ENCODE results near the gene C4orf33.
"Not testable (repeated sequence)": the region's sequence is repeated elsewhere in the genome, so short reads cannot be mapped to it uniquely, and the experiment has no call there.

The C4orf33 gene

GRCh38 chr4:129095811-129096454, at the start of gene C4orf33:
TSS of gene C4orf33 (plus strand) at chr4:129096152. CDS start at chr4:129102611, 6,459 bp downstream.
- DNase-seq (ENCODE audit: low read depth in 3 of 3), result peak; percentile 25 to 68 (median 68)

GRCh38 chr4:129059028-129059427, 36.9 kb upstream of the C4orf33 start:
- DNase-seq (ENCODE audit: low read depth in 3 of 3), result no peak

GRCh38 chr4:129062580-129062979, 33.4 kb upstream of the C4orf33 start:
- DNase-seq (ENCODE audit: low read depth in 3 of 3), result no peak

DNA sequence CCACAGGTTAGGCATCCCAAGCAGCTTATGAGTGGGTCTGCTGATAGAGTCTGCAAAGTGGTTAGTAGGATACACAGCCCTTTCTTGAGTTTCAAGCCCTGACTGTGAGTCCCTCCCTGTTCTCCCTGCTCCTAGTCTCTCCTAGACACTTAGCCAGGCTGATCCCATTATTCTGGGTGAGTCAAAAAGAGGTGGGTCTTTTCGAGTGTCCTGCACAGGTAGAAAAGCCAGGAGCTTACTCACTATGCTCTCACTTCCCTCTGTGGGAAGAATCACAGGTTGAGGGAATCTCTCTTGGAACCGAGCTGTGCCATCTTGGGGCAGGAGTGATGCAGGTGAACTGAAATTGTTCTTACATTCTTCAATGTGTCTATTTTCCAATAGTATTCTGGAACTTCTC, 32.3 kb upstream of the C4orf33 start:
- no peak for DNase-seq (ENCODE audit: low read depth in 3 of 3)

- DNase-seq (ENCODE audit: low read depth in 3 of 3), result no peak
Observed at GRCh38 chr4:129064717-129065116, 31.2 kb upstream of the C4orf33 start.

GRCh38 chr4:129069537-129069936, 26.4 kb upstream of the C4orf33 start:
- DNase-seq (ENCODE audit: low read depth in 3 of 3), result not testable (repeated sequence)

DNA sequence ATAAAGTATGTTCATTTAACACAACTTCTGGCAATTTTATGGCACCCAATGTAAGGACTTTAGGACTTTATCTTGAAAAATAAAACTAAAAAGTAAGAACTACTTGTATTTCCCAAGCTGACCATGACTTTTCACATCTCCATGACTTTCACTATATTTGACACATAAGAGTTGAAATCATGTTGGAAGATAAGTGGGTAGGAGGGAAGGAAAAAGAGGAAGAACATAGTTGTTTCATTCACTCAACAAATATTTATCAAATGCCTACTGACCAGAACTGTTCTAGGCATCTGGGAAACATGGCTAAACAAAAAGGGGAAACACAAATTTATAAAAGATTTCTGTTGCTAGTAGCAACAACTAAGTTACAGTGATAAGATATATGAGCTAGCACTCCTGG, 18.6 kb upstream of the C4orf33 start:
- DNase-seq (ENCODE audit: low read depth in 3 of 3), result no peak

DNA sequence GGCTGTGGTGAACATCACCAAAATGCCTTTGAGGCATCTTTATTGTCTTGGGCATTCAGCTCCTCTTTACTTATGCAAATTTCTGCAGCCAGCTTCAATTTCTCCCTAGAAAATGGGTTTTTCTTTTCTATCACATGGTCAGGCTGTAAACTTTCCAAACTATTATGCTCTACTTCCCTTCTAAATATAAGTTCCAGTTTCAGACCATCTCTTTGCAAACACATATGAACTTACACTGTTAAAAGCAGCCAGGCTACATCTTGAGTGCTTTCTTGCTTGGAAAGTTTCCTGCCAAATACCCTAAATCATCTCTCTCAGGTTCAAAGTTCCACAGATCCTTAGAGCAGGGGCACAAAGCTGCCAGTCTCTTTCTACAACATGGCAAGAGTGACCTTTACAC, 15.8 kb upstream of the C4orf33 start:
- DNase-seq (ENCODE audit: low read depth in 3 of 3), result no peak

- no peak for DNase-seq (ENCODE audit: low read depth in 3 of 3)
Observed at GRCh38 chr4:129082302-129082701, 13.7 kb upstream of the C4orf33 start.

DNA sequence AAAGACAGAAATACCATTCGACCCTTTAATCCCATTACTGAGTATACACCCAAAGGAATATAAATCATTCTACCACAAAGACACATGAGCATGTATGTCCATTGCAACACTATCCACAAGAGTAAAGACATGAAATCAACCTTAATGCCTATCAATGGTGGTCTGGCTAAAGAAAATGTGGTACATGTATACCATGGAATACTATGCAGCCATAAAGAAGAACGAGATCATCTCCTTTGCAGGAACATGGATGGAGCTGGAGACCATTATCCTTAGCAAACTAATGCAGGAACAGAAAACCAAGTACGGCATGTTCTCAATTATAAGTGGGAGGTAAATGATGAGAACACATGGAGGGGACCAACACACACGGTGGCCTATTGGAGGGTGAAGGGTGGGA, 10.5 kb upstream of the C4orf33 start:
- DNase-seq (ENCODE audit: low read depth in 3 of 3), result no peak

DNA sequence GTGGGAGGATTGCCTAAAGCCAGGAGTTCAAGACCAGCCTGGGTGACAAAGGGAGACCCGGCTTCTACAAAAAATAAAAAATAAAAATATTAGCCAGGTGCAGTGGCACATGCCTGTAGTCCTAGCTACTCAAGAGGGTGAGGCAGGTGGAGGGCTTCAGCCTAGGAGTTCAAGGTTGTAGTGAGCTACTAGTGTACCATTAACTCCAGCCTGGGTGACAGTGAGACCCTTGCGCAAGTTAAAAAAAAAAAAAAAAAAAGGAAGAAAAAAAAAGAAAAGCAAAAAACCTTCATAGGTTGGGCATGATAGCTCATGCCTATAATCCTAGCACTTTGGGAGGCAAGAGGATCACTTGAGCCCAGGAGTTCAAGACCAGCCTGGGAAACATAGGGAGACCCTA, 8.4 kb upstream of the C4orf33 start:
- no peak for DNase-seq (ENCODE audit: low read depth in 3 of 3)

GRCh38 chr4:129092631-129093190, 3.2 kb upstream of the C4orf33 start:
- no peak for DNase-seq (ENCODE audit: low read depth in 3 of 3)

GRCh38 chr4:129093191-129093920, 2.6 kb upstream of the C4orf33 start, which contains the start of gene SCLT1:
TSS of gene SCLT1 (minus strand) at chr4:129093539. CDS start at chr4:129093103, 436 bp downstream.
- DNase-seq (ENCODE audit: low read depth in 3 of 3), result peak; percentile 87

GRCh38 chr4:129094347-129094746, 1.6 kb upstream of the C4orf33 start:
- no peak for DNase-seq (ENCODE audit: low read depth in 3 of 3)

GRCh38 chr4:129098531-129099001, 2.6 kb downstream of the C4orf33 start:
- no peak for DNase-seq (ENCODE audit: low read depth in 3 of 3)

GRCh38 chr4:129109965-129110824, 14.2 kb downstream of the C4orf33 start:
- no peak for DNase-seq (ENCODE audit: low read depth in 3 of 3)

GRCh38 chr4:129110931-129111330, 15.0 kb downstream of the C4orf33 start:
- DNase-seq (ENCODE audit: low read depth in 3 of 3), result no peak

DNA sequence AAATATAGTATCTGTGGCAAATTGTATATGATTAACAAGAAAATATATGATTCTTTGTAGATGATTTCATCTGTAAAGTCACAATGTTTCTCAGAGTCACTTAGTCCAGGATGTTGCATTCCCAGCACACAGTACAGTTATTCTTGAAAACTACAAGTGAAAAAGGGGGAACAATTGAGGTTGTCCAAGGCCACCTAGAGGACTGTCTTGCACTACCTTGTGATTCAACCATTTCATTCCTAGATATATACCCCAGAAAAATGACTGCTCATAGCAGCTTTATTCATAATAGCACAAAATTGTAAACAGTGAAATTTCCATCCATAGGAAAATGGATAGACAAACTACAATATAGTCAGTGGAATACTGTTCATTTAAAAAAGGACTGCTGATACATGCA, 16.0 kb downstream of the C4orf33 start:
- DNase-seq (ENCODE audit: low read depth in 3 of 3), result no peak

DNA sequence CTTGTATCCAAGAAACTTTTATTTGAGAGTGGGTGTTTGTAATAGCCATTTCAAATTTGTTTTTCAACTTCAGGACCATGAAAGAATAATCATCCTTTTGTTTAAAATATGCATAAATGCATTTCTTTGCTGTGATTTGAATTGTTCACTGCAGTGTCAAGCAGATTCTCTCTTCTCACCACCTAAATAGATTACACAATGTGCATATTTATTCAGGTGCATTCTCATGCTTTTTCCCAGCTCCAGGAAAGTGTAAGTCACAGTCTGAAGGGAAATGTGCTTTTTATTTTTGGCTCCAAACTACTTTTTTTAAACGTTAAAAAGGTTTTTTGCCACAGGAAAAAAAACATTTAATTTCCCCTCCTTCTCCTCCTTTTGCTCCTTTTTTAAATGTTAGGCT, 17.5 kb downstream of the C4orf33 start:
- no peak for DNase-seq (ENCODE audit: low read depth in 3 of 3)

GRCh38 chr4:129113919-129114318, 18.0 kb downstream of the C4orf33 start:
- DNase-seq (ENCODE audit: low read depth in 3 of 3), result no peak

DNA sequence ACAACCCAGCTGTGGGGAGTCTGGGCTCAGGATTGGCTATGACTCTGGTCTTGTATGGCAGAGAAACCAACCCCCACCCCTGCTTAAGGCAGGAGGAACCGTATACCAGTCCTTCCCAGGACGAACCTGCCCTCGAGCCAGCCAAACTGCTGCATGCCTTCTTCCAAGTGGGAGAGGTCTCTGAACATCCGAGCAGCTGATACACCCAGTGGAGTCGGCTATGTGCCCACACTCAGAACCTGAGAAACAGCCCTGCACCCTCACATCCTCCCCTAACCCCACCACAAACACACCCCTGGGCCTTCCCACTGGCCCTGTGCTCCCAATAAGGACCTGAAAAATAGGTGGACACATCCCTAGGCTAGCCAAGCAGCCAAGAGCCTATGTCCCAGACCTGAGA, 21.8 kb downstream of the C4orf33 start:
- no peak for DNase-seq (ENCODE audit: low read depth in 3 of 3)

DNA sequence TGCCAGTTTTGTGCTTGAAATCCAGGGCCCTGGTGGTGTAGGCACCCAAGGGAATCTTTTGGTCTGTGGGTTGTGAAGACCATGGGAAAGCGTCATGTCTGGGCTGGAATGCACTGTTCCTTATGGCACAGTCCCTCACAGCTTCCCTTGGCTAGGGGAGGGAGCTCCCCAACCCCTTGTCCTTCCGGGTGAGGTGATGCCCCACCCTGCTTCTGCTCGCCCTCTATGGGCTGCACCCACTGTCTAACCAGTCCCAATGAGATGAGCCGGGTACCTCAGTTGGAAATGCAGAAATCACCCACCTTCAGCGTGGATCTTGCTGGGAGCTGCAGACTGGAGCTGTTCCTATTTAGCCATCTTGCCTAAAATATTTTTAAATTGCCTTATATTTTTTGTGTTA, 30.7 kb downstream of the C4orf33 start:
- not testable (repeated sequence) for DNase-seq (ENCODE audit: low read depth in 3 of 3)
